H1 (cell line): ENCODE results near the gene OR4E2. TPM values are rescaled to one million over a fixed set of nuclear protein-coding genes. Genes with fewer than 3 reads are reported as not detected.

Experiments
- CTCF ChIA-PET: fragments of 300-600 bp; sonication (Branson Sonifier 250); formaldehyde crosslinking; loops from one replicate; lab custom pipeline; 2021; ENCODE audit not compliant: partially characterized antibody; lab: Charles Lee
- POLR2A ChIA-PET: fragments of 300-600 bp; sonication (Branson Sonifier 250); formaldehyde crosslinking; loops from one replicate; lab custom pipeline; 2021; ENCODE audit warnings: inconsistent platforms; ENCODE audit not compliant: partially characterized antibody; lab: Charles Lee
- DNase-seq, 2 experiments: peaks; one replicate each; pipeline versions ENCODE4 v3.0.0 to v3.0.0-alpha.2; 2010 to 2022; ENCODE audit warnings: low spot score in 2 of 2, low read depth in 1 of 2, mixed read lengths in 1 of 2
- FAIRE-seq: peaks from 2 replicates; lab custom pipeline; 2011; peaks lifted over from hg19 to GRCh38; lab: Jason Lieb, UNC
- H2AFZ ChIP-seq: 2 replicates; pipeline ENCODE4 v1.8.1; 2012; ENCODE audit warnings: low read length, inconsistent platforms
- H2AK5ac ChIP-seq: 2 replicates; pipeline ENCODE4 v1.6.1; 2013; ENCODE audit warnings: low read depth, low read length
- H2BK120ac ChIP-seq: replicated peaks from 2 replicates; pipeline ENCODE3; 2013; ENCODE audit warnings: low read depth, low read length, inconsistent platforms
- H2BK12ac ChIP-seq: 2 replicates; pipeline ENCODE4 v1.6.1; 2013; ENCODE audit warnings: low read depth, low read length
- H2BK15ac ChIP-seq: 2 replicates; pipeline ENCODE4 v1.6.1; 2013; ENCODE audit warnings: low read length
- H2BK20ac ChIP-seq: 2 replicates; pipeline ENCODE4 v1.6.1; 2013; ENCODE audit warnings: low read length
- H2BK5ac ChIP-seq: 2 replicates; pipeline ENCODE4 v1.6.1; 2013; ENCODE audit warnings: low read depth, low read length
- H3K14ac ChIP-seq: 2 replicates; pipeline ENCODE4 v1.6.1; 2013; ENCODE audit warnings: inconsistent platforms; ENCODE audit not compliant: insufficient read length
- H3K18ac ChIP-seq: 2 replicates; pipeline ENCODE4 v1.6.1; 2013; ENCODE audit warnings: low read length; ENCODE audit errors: extremely low read depth
- H3K23ac ChIP-seq: 2 replicates; pipeline ENCODE4 v1.6.1; 2013; ENCODE audit warnings: inconsistent platforms; ENCODE audit not compliant: insufficient read length
- H3K23me2 ChIP-seq: 2 replicates; pipeline ENCODE4 v1.6.1; 2013; ENCODE audit warnings: low read depth, low read length
- H3K27ac ChIP-seq: 2 replicates; pipeline ENCODE4 v1.6.1; 2011; ENCODE audit warnings: low read depth, low read length, inconsistent platforms
- H3K27me3 ChIP-seq, 4 experiments: replicated peaks in 1 of 4; 1 replicate in 1 of 4; 2 replicates in 3 of 4; pipeline versions ENCODE4 v1.6.1 to v1.8.1; 2011 to 2013; ENCODE audit warnings: low read length in 3 of 4, mild to moderate bottlenecking in 3 of 4, inconsistent platforms in 2 of 4, mixed read lengths in 2 of 4, moderate library complexity in 1 of 4; ENCODE audit not compliant: control insufficient read depth in 3 of 4, insufficient read depth in 3 of 4; ENCODE audit errors: extremely low read depth in 1 of 4
- H3K36me3 ChIP-seq, 4 experiments: 2 replicates each; pipeline versions ENCODE4 v1.6.1 to v1.8.1; 2011 to 2013; ENCODE audit warnings: mild to moderate bottlenecking in 4 of 4, low read length in 3 of 4, moderate library complexity in 2 of 4, control low read depth in 1 of 4, inconsistent platforms in 1 of 4; ENCODE audit not compliant: insufficient read depth in 4 of 4, control insufficient read depth in 2 of 4
- H3K4ac ChIP-seq: replicated peaks from 2 replicates; pipeline ENCODE3; 2013; ENCODE audit warnings: low read length, low read depth, mixed read lengths, inconsistent platforms; ENCODE audit not compliant: insufficient read length
- H3K4me1 ChIP-seq, 4 experiments: replicated peaks in 1 of 4; 1 replicate in 1 of 4; 2 replicates in 3 of 4; pipeline versions ENCODE4 v1.6.1 to v1.8.1; 2011 to 2013; ENCODE audit warnings: low read length in 3 of 4, inconsistent platforms in 2 of 4, mixed read lengths in 1 of 4; ENCODE audit not compliant: insufficient read depth in 4 of 4, control insufficient read depth in 3 of 4
- H3K4me2 ChIP-seq, 2 experiments: 2 replicates each; pipeline versions ENCODE4 v1.6.1 to v1.8.1; 2011 to 2013; ENCODE audit warnings: low read depth in 2 of 2, low read length in 2 of 2, control low read depth in 1 of 2, inconsistent platforms in 1 of 2, mild to moderate bottlenecking in 1 of 2; ENCODE audit not compliant: insufficient read depth in 1 of 2
- H3K4me3 ChIP-seq, 4 experiments: fragments of 200-600, 300-600 bp in 1 of 4; sonication (generic), shearing (Covaris generic), sonication (Bioruptor Twin) in 1 of 4; 2 replicates each; pipeline versions ENCODE4 v1.5.1 to v1.8.1; 2011 to 2016; ENCODE audit warnings: low read length in 4 of 4, low read depth in 3 of 4, control low read depth in 2 of 4, inconsistent platforms in 2 of 4, mild to moderate bottlenecking in 2 of 4, mixed read lengths in 1 of 4, moderate library complexity in 1 of 4; ENCODE audit not compliant: insufficient read depth in 2 of 4; ENCODE audit errors: extremely low read depth in 1 of 4
- H3K56ac ChIP-seq: replicated peaks from 2 replicates; pipeline ENCODE3; 2013; ENCODE audit warnings: low read depth, mild to moderate bottlenecking, mixed read lengths, low read length, inconsistent platforms; ENCODE audit not compliant: insufficient read length
- H3K79me1 ChIP-seq: 2 replicates; pipeline ENCODE4 v1.6.1; 2013; ENCODE audit warnings: low read depth, low read length, control low read depth
- H3K79me2 ChIP-seq, 2 experiments: 2 replicates each; pipeline versions ENCODE4 v1.6.1 to v1.8.1; 2012 to 2013; ENCODE audit warnings: low read length in 2 of 2, mild to moderate bottlenecking in 2 of 2, inconsistent platforms in 1 of 2; ENCODE audit not compliant: insufficient read depth in 2 of 2, control insufficient read depth in 1 of 2
- H3K9ac ChIP-seq, 4 experiments: replicated peaks in 1 of 4; 1 replicate in 1 of 4; 2 replicates in 3 of 4; pipeline versions ENCODE4 v1.6.1 to v1.8.1; 2011 to 2013; ENCODE audit warnings: low read depth in 3 of 4, low read length in 3 of 4, control low read depth in 2 of 4, mild to moderate bottlenecking in 2 of 4, moderate library complexity in 2 of 4, inconsistent platforms in 1 of 4; ENCODE audit errors: extremely low read depth in 1 of 4
- H3K9me3 ChIP-seq, 2 experiments: 2 replicates each; pipeline versions ENCODE4 v1.6.1 to v1.8.1; 2012 to 2013; ENCODE audit warnings: mild to moderate bottlenecking in 2 of 2, moderate library complexity in 2 of 2, control low read depth in 1 of 2, inconsistent platforms in 1 of 2, low read depth in 1 of 2, low read length in 1 of 2, mixed read lengths in 1 of 2; ENCODE audit not compliant: insufficient read depth in 2 of 2
- H4K20me1 ChIP-seq, 2 experiments: replicated peaks in 1 of 2; 2 replicates each; pipeline versions ENCODE3 to v1.8.1; 2011 to 2013; ENCODE audit warnings: inconsistent platforms in 2 of 2, low read length in 2 of 2, mild to moderate bottlenecking in 1 of 2; ENCODE audit not compliant: insufficient read depth in 2 of 2, control insufficient read depth in 1 of 2
- H4K5ac ChIP-seq: 2 replicates; pipeline ENCODE4 v1.6.1; 2013; ENCODE audit warnings: low read length, low read depth, mixed read lengths, inconsistent platforms; ENCODE audit not compliant: insufficient read length
- H4K8ac ChIP-seq: 2 replicates; pipeline ENCODE4 v1.8.0; 2013; ENCODE audit warnings: mild to moderate bottlenecking, moderate library complexity, low read length, inconsistent platforms; ENCODE audit not compliant: insufficient read depth; ENCODE audit errors: extremely low read depth
- H4K91ac ChIP-seq: replicated peaks from 2 replicates; pipeline ENCODE3; 2013; ENCODE audit warnings: low read length, mixed read lengths, inconsistent platforms; ENCODE audit not compliant: insufficient read length
- FOSL1 ChIP-seq: IDR thresholded peaks from 2 replicates; pipeline ENCODE4 v1.6.1; 2011; ENCODE audit warnings: mild to moderate bottlenecking, low read depth, low read length, moderate library complexity; ENCODE audit not compliant: insufficient read depth
- KDM1A ChIP-seq: fragments of 200-600, 300-600 bp; sonication (generic); IDR thresholded peaks from 2 replicates; pipeline ENCODE4 v1.7.1; 2016; ENCODE audit warnings: mild to moderate bottlenecking, low read length, borderline replicate concordance
- MAFK ChIP-seq: IDR thresholded peaks from 2 replicates; pipeline ENCODE4 v1.6.1; 2012; ENCODE audit warnings: low read depth, mild to moderate bottlenecking, improper control_type of control experiment, low read length
- NANOG ChIP-seq: IDR thresholded peaks from 2 replicates; pipeline ENCODE4 v1.6.1; 2011; ENCODE audit warnings: low read length, low read depth, mild to moderate bottlenecking, inconsistent platforms; ENCODE audit not compliant: insufficient read depth, poor library complexity, severe bottlenecking
- NRF1 ChIP-seq: IDR thresholded peaks from 2 replicates; pipeline ENCODE4 v1.6.1; 2011; ENCODE audit warnings: mild to moderate bottlenecking, low read depth, low read length, improper control_type of control experiment
- POU5F1 ChIP-seq: IDR thresholded peaks from 2 replicates; pipeline ENCODE4 v1.6.1; 2011; ENCODE audit warnings: low read depth, mild to moderate bottlenecking, low read length, moderate library complexity
- RFX5 ChIP-seq: IDR thresholded peaks from 2 replicates; pipeline ENCODE4 v1.6.1; 2011; ENCODE audit warnings: low read depth, low read length, improper control_type of control experiment, borderline replicate concordance
- RNF2 ChIP-seq: fragments of 200-900, 300-1000 bp; sonication (generic); IDR thresholded peaks from 2 replicates; pipeline ENCODE4 v1.7.1; 2016; ENCODE audit warnings: borderline replicate concordance, low read depth, mild to moderate bottlenecking, antibody characterized with exemption, low read length; ENCODE audit not compliant: poor library complexity, severe bottlenecking; ENCODE audit errors: missing control alignments
- SP2 ChIP-seq: IDR thresholded peaks from 2 replicates; pipeline ENCODE4 v1.6.1; 2012; ENCODE audit warnings: mild to moderate bottlenecking, low read length, inconsistent platforms
- SP4 ChIP-seq: IDR thresholded peaks from 2 replicates; pipeline ENCODE4 v1.6.1; 2012; ENCODE audit warnings: low read length, inconsistent platforms
- SRF ChIP-seq: IDR thresholded peaks from 2 replicates; pipeline ENCODE4 v1.6.1; 2011; ENCODE audit warnings: mild to moderate bottlenecking, low read depth, low read length, moderate library complexity
- TCF12 ChIP-seq: IDR thresholded peaks from 2 replicates; pipeline ENCODE4 v1.6.1; 2011; ENCODE audit warnings: low read depth, mild to moderate bottlenecking, low read length
- WGBS, 2 experiments: shearing (Covaris generic) in 1 of 2; methylation state at CpG; one replicate each; pipeline versions ENCODE4 v1.1.6 to v1.1.7; 2013 to 2015; ENCODE audit warnings: low lambda C conversion rate in 2 of 2, mixed read lengths in 2 of 2, inconsistent platforms in 1 of 2, low coverage in 1 of 2, missing lambda C conversion rate in 1 of 2; ENCODE audit not compliant: insufficient replicate concordance in 2 of 2, insufficient coverage in 1 of 2, insufficient read length in 1 of 2; ENCODE audit errors: extremely low coverage in 1 of 2, missing lambda C conversion rate in 1 of 2; 5-methylcytosine and 5-hydroxymethylcytosine counted together
- polyA plus RNA-seq, 7 experiments: library from polyadenylated mRNA; depleted of rRNA in 3 of 7; stranded (reverse) in 5 of 7; unstranded in 2 of 7; fragments of >200 nt in 5 of 7; fragments of 200-250 nt in 2 of 7; gene quantifications; 1 replicate in 5 of 7; 2 replicates in 1 of 7; 4 replicates in 1 of 7; pipeline versions ENCODE4 v1.2.1 to v1.2.3, GENCODE V29; 2011 to 2013; ENCODE audit warnings: missing spikeins in 2 of 7, mixed read lengths in 2 of 7
- total RNA-seq: library from RNA; stranded (reverse); fragmentation: NEBNext Ultra II Directional; extraction: Animal tissue kit (Norgen Biotek cat#: 25700); gene quantifications from 2 replicates; pipeline ENCODE4 v1.2.1, GENCODE V29; 2021

The OR4E2 gene
- total and polyA plus RNA-seq, 2 of the 8 experiments (the other 6 are each of a cell fraction or from before 2014, with no cell fraction given): not detected

DNA sequence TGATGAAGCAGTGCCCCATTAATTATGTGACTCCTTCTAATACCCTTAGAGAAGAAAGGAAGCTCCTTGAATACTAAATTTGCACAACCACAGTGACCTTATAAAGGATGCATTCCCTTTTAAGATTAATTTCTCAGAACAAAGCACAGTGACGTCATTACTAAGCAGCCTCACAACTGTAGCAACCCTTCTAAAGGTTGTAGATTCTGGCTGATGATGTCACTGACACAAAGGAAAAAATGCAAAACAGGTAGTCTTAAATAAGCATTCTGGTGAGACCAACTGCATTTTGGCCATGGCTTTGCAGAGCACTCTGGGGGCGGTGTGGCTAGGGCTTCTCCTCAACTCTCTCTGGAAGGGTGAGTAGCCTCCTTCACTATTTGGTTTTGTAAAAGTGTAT, 58.4 kb downstream of the OR4E2 start:
- no peaks in the 10 kb centered on the region for H3K79me2 ChIP-seq
- no peak overlapping the region for H3K14ac ChIP-seq
- no peak overlapping the region for H2BK15ac ChIP-seq
- H3K36me3 ChIP-seq: no peaks in the 10 kb centered on the region
- WGBS, 2 experiments: 86% methylated on average over 2 of the region's 2 CpGs; no CpG with 5 or more reads in 1 of the 2 experiments
- H2BK12ac ChIP-seq: no peak overlapping the region
- H3K56ac ChIP-seq: no peak overlapping the region
- no peak overlapping the region for H3K18ac ChIP-seq
- no peak overlapping the region for H4K91ac ChIP-seq
- no peaks in the 10 kb centered on the region for H3K27me3 ChIP-seq
- no peak overlapping the region for H4K5ac ChIP-seq
- no peak overlapping the region for H3K4me2 ChIP-seq
- DNase-seq (no peak), FAIRE-seq (no peak)
- no peak overlapping the region for H2AK5ac ChIP-seq
- no peaks in the 10 kb centered on the region for H3K9me3 ChIP-seq
- no peak overlapping the region for H3K4ac ChIP-seq
- H4K20me1 ChIP-seq: no peaks in the 10 kb centered on the region
- H3K4me1 ChIP-seq: no peaks in the 10 kb centered on the region
- CTCF ChIA-PET: interaction anchor here (0.6 to 5.5 kb wide), 27 partner anchors 10 to 249 kb away, joined by 3 to 57 read pairs (median 4); partner anchors contain the start of genes METTL3, OR4E1 and OR4E2
- no peak overlapping the region for H2BK120ac ChIP-seq
- H2BK20ac ChIP-seq: no peak overlapping the region
- no peak overlapping the region for H3K23ac ChIP-seq
- H3K9ac ChIP-seq: no peak overlapping the region
- H3K23me2 ChIP-seq: no peaks in the 10 kb centered on the region
- H2AFZ ChIP-seq: no peak overlapping the region
- H3K79me1 ChIP-seq: no peaks in the 10 kb centered on the region
- POLR2A ChIA-PET: no interaction called here
- H3K4me3 ChIP-seq: no peak overlapping the region
- H3K27ac ChIP-seq: no peak overlapping the region
- no peak overlapping the region for H4K8ac ChIP-seq
- no peak for TF ChIP-seq RNF2
- no peak for TF ChIP-seq POU5F1
- TF ChIP-seq SP4: no peak
- no peak for TF ChIP-seq NRF1
- TF ChIP-seq NANOG: no peak
- no peak for TF ChIP-seq FOSL1
- no peak for TF ChIP-seq SRF
- no peak for TF ChIP-seq RFX5
- TF ChIP-seq KDM1A: no peak
- TF ChIP-seq SP2: no peak
- TF ChIP-seq TCF12: no peak
- TF ChIP-seq MAFK: no peak
- no peak overlapping the region for H2BK5ac ChIP-seq
